ENCODE measurements around the gene LYZ. TPM values are rescaled to one million over a fixed set of nuclear protein-coding genes. Genes with fewer than 3 reads are reported as not detected.
"Not testable (repeated sequence)": the region's sequence is repeated elsewhere in the genome, so short reads cannot be mapped to it uniquely, and the experiment has no call there.

Gene LYZ
- not detected for polyA plus RNA-seq (2013, experiment 1 of 4)
- not detected for polyA plus RNA-seq (2013, experiment 2 of 4)
- not detected for polyA plus RNA-seq (2013, experiment 3 of 4)
- not detected for polyA plus RNA-seq (2013, experiment 4 of 4)

DNA sequence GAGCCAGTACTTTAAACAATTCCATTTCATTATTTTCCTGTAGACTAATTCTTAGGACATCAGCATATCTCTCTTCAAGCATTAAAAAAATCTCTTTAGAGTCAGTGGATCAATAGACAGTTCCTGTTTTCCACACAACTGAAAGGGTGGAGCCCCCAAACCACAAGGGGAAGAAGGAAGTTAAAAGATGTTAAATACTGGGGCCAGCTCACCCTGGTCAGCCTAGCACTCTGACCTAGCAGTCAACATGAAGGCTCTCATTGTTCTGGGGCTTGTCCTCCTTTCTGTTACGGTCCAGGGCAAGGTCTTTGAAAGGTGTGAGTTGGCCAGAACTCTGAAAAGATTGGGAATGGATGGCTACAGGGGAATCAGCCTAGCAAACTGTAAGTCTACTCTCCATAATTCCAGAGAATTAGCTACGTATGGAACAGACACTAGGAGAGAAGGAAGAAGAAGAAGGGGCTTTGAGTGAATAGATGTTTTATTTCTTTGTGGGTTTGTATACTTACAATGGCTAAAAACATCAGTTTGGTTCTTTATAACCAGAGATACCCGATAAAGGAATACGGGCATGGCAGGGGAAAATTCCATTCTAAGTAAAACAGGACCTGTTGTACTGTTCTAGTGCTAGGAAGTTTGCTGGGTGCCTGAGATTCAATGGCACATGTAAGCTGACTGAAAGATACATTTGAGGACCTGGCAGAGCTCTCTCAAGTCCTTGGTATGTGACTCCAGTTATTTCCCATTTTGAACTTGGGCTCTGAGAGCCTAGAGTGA is at the start of gene LYZ:
Gene LYZ, plus strand, starts transcription at position 220 of the 777 bp plus-strand sequence. Its CDS starts 28 bp downstream, at position 248.
- Histone ChIP-seq H3K36me3 (ENCODE audit: control insufficient read depth, insufficient read depth, low read length) (no peaks in the 10 kb centered on the region), H3K27me3 (ENCODE audit: control insufficient read depth, insufficient read depth, low read length, poor library complexity, severe bottlenecking) (no peaks in the 10 kb centered on the region), H3K27ac (ENCODE audit: insufficient read depth, low read depth, low read length, poor library complexity, severe bottlenecking) (no peak within 1 kb of the TSS), H3K4me3 (ENCODE audit: insufficient read depth, low read depth, low read length) (no peak within 1 kb of the TSS), H3K4me1 (ENCODE audit: control insufficient read depth, insufficient read depth, low read length) (no peaks in the 10 kb centered on the region), H3K9me3 (ENCODE audit: control insufficient read depth, low read length) (no peaks in the 10 kb centered on the region)
- 89 to 94% methylated on average over 4 of the region's 4 CpGs for WGBS, 2 experiments

DNA sequence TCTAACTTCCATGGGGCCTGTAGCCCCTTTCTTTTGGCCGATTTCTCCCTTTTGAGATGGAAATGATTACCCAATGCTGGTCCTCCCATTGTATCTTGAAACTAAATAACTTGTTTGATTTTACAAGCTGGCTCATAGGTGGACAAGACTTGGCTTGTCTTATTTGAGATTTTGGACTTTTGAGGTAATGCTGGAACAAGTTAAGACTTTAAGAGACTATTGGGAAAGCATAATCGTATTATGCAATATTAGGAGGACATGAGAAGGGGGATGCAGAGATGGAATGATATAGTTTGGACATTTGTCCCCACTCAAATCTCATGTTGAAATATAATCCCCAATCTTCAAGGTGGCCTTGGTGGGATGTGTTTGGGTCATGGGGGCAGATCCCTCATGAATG is 49.2 kb upstream of the LYZ start:
- 85 to 95% methylated on average over 2 of the region's 2 CpGs for WGBS, 2 experiments
- no peaks in the 10 kb centered on the region for H3K36me3 ChIP-seq (ENCODE audit: control insufficient read depth, insufficient read depth, low read length)
- H3K27me3 ChIP-seq (ENCODE audit: control insufficient read depth, insufficient read depth, low read length, poor library complexity, severe bottlenecking) = no peaks in the 10 kb centered on the region
- no peak overlapping the region for H3K27ac ChIP-seq (ENCODE audit: insufficient read depth, low read depth, low read length, poor library complexity, severe bottlenecking)
- no peaks in the 10 kb centered on the region for H3K9me3 ChIP-seq (ENCODE audit: control insufficient read depth, low read length)
- no peak overlapping the region for H3K4me3 ChIP-seq (ENCODE audit: insufficient read depth, low read depth, low read length)
- H3K4me1 ChIP-seq (ENCODE audit: control insufficient read depth, insufficient read depth, low read length) = no peaks in the 10 kb centered on the region

DNA sequence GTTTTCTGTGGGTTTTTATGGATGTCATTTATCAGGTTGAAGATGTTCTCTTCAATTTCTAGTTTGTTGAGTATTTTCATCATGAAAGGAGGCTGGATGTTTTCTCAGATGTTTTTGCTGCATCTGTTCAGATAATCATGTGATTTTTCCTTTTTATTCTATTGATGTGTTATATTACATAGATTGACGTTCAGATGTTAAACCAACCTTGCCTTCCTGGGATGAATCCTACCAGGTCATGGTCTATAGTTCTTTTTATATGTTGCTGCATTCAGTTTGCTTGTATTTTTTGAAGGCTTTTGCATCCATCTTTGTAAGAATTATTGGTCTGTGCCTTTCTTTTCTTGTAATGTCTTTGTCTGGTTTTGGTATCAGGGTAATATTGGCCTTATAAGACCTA is 43.9 kb upstream of the LYZ start:
- 95 to 100% methylated on average over 1 of the region's 1 CpG for WGBS, 2 experiments
- Histone ChIP-seq H3K4me3 (ENCODE audit: insufficient read depth, low read depth, low read length) (no peak overlapping the region), H3K36me3 (ENCODE audit: control insufficient read depth, insufficient read depth, low read length) (no peaks in the 10 kb centered on the region), H3K27ac (ENCODE audit: insufficient read depth, low read depth, low read length, poor library complexity, severe bottlenecking) (no peak overlapping the region), H3K27me3 (ENCODE audit: control insufficient read depth, insufficient read depth, low read length, poor library complexity, severe bottlenecking) (no peaks in the 10 kb centered on the region), H3K4me1 (ENCODE audit: control insufficient read depth, insufficient read depth, low read length) (no peaks in the 10 kb centered on the region), H3K9me3 (ENCODE audit: control insufficient read depth, low read length) (no peaks in the 10 kb centered on the region)

DNA sequence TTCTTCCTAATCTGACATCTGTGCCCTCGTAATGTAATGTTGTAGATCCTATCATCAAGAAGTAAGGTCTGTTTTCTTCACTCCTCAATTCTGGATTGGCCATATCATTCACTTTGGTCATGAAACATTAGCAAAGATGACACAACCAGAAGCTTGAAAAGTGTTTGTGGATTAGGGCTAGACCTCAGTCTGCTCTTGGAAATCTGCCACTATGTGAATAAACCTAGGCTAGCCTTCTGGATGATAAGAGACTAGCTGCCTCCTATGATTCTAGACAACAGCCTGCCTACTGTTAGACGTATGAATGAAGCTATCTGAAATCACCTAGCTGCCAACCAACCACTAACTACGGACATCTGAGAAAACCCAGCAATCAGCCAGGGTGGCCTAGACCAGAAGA is 38.7 kb upstream of the LYZ start:
- Histone ChIP-seq H3K27me3 (ENCODE audit: control insufficient read depth, insufficient read depth, low read length, poor library complexity, severe bottlenecking) (no peaks in the 10 kb centered on the region), H3K9me3 (ENCODE audit: control insufficient read depth, low read length) (no peaks in the 10 kb centered on the region), H3K27ac (ENCODE audit: insufficient read depth, low read depth, low read length, poor library complexity, severe bottlenecking) (no peak overlapping the region), H3K4me3 (ENCODE audit: insufficient read depth, low read depth, low read length) (no peak overlapping the region), H3K36me3 (ENCODE audit: control insufficient read depth, insufficient read depth, low read length) (no peaks in the 10 kb centered on the region), H3K4me1 (ENCODE audit: control insufficient read depth, insufficient read depth, low read length) (no peaks in the 10 kb centered on the region)
- WGBS, 2 experiments = 89 to 100% methylated on average over 2 to 3 of the region's 3 CpGs

DNA sequence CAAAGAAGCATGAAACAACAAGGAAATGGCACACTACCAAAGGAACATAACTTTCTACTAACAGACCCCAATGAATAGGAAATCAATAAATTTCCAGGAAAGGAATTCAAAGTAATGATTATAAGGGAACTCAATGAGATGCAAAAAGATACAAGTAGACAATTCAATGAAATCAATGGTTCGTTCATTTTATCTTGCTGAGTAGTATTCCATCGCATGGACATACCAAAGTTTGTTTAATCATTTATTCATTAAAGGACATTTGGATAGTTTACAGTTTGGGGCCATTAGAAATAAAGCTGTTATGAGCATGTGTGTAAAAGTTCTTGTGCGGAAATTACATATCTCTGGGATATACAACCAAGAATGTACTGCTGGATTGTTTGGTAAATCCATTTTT is 35.0 kb upstream of the LYZ start:
- Histone ChIP-seq H3K36me3 (ENCODE audit: control insufficient read depth, insufficient read depth, low read length) (no peaks in the 10 kb centered on the region), H3K9me3 (ENCODE audit: control insufficient read depth, low read length) (no peaks in the 10 kb centered on the region), H3K27ac (ENCODE audit: insufficient read depth, low read depth, low read length, poor library complexity, severe bottlenecking) (no peak overlapping the region), H3K4me3 (ENCODE audit: insufficient read depth, low read depth, low read length) (no peak overlapping the region), H3K27me3 (ENCODE audit: control insufficient read depth, insufficient read depth, low read length, poor library complexity, severe bottlenecking) (no peaks in the 10 kb centered on the region), H3K4me1 (ENCODE audit: control insufficient read depth, insufficient read depth, low read length) (no peaks in the 10 kb centered on the region)
- WGBS, 2 experiments = 95 to 97% methylated on average over 3 of the region's 3 CpGs

DNA sequence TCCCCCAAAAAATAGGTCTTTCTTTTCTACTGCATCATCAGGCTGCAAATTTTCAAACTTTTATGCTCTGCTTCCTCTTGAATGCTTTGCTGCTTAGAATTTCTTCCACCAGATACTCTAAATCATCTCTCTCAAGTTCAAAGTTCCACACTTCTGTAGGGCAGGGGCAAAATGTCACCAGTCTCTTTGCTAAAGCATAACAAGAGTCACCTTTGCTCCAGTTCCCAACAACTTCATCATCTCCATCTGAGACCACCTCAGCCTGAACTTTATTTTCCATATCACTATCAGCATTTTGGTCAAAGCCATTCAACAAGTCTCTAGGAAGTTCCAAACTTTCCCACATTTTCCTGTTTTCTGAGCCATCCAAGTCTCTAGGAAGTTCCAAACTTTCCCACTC is 31.4 kb upstream of the LYZ start:
- H3K4me1 ChIP-seq (ENCODE audit: control insufficient read depth, insufficient read depth, low read length); H3K36me3 ChIP-seq (ENCODE audit: control insufficient read depth, insufficient read depth, low read length); H3K27ac ChIP-seq (ENCODE audit: insufficient read depth, low read depth, low read length, poor library complexity, severe bottlenecking); H3K9me3 ChIP-seq (ENCODE audit: control insufficient read depth, low read length); H3K27me3 ChIP-seq (ENCODE audit: control insufficient read depth, insufficient read depth, low read length, poor library complexity, severe bottlenecking); H3K4me3 ChIP-seq (ENCODE audit: insufficient read depth, low read depth, low read length): not testable (repeated sequence)

DNA sequence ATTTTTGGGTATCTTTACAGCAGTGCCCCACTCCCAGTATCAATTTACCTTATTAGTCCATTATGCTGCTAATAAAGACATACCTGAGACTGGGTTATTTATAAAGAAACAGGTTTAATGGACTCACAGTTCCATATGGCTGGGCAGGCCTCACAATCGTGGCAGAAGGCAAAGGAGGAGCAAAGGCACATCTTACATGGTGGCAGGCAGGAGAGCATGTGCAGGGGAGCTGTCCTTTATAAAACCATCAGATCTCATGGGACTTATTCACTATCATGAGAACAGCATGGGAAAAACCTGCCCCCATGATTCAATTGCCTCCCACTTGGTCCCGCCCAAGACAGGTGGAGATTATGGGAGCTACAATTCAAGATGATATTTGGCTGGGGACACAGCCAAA is 30.9 kb upstream of the LYZ start:
- H3K4me1 ChIP-seq (ENCODE audit: control insufficient read depth, insufficient read depth, low read length); H3K4me3 ChIP-seq (ENCODE audit: insufficient read depth, low read depth, low read length); H3K9me3 ChIP-seq (ENCODE audit: control insufficient read depth, low read length); H3K27ac ChIP-seq (ENCODE audit: insufficient read depth, low read depth, low read length, poor library complexity, severe bottlenecking); H3K27me3 ChIP-seq (ENCODE audit: control insufficient read depth, insufficient read depth, low read length, poor library complexity, severe bottlenecking); H3K36me3 ChIP-seq (ENCODE audit: control insufficient read depth, insufficient read depth, low read length): not testable (repeated sequence)
- 88 to 96% methylated on average over 1 to 2 of the region's 2 CpGs for WGBS, 2 experiments

DNA sequence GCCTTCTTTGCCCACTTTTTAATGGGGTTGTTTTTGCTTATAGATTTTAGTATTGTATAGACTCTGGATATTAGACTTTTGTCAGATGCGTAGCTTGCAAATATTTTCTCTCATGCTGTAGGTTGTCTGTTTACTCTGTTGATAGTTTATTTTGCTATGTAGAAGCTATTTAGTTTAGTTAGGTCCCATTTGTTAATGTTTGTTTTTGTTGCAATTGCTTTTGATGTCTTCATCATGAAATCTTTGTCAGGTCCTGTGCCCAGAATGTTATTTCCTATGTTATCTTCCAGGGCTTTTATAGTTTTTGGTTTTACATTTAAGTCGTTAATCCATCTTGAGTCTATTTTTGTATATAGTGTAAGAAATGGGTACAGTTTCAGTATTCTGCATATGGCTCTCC is 30.0 kb upstream of the LYZ start:
- Histone ChIP-seq H3K27ac (ENCODE audit: insufficient read depth, low read depth, low read length, poor library complexity, severe bottlenecking) (no peak overlapping the region), H3K4me1 (ENCODE audit: control insufficient read depth, insufficient read depth, low read length) (no peaks in the 10 kb centered on the region), H3K9me3 (ENCODE audit: control insufficient read depth, low read length) (no peaks in the 10 kb centered on the region), H3K4me3 (ENCODE audit: insufficient read depth, low read depth, low read length) (no peak overlapping the region), H3K27me3 (ENCODE audit: control insufficient read depth, insufficient read depth, low read length, poor library complexity, severe bottlenecking) (no peaks in the 10 kb centered on the region), H3K36me3 (ENCODE audit: control insufficient read depth, insufficient read depth, low read length) (no peaks in the 10 kb centered on the region)
- 93 to 95% methylated on average over 2 of the region's 2 CpGs for WGBS, 2 experiments

DNA sequence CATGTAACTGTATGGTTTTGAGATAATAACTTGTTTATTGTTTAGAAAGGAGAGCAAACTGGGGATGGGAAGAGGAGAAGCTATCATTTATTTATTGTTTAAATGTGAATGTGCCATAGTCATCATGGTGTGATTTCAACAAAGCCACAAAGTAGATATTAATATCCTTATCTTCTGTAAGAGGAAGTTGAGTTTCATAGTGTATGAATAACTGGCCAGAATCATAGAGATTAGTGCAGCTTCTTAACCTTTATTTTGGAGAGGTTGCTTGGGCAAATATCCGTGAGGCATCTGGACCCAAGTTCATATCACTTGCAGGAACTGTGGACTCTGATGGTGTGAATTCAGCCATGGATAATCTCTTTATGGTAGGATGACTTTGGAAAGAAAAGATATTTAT is 26.8 kb upstream of the LYZ start:
- Histone ChIP-seq H3K27ac (ENCODE audit: insufficient read depth, low read depth, low read length, poor library complexity, severe bottlenecking) (no peak overlapping the region), H3K4me1 (ENCODE audit: control insufficient read depth, insufficient read depth, low read length) (no peaks in the 10 kb centered on the region), H3K27me3 (ENCODE audit: control insufficient read depth, insufficient read depth, low read length, poor library complexity, severe bottlenecking) (no peaks in the 10 kb centered on the region), H3K36me3 (ENCODE audit: control insufficient read depth, insufficient read depth, low read length) (no peaks in the 10 kb centered on the region), H3K4me3 (ENCODE audit: insufficient read depth, low read depth, low read length) (no peak overlapping the region), H3K9me3 (ENCODE audit: control insufficient read depth, low read length) (no peaks in the 10 kb centered on the region)
- 95 to 99% methylated on average over 1 of the region's 1 CpG for WGBS, 2 experiments

DNA sequence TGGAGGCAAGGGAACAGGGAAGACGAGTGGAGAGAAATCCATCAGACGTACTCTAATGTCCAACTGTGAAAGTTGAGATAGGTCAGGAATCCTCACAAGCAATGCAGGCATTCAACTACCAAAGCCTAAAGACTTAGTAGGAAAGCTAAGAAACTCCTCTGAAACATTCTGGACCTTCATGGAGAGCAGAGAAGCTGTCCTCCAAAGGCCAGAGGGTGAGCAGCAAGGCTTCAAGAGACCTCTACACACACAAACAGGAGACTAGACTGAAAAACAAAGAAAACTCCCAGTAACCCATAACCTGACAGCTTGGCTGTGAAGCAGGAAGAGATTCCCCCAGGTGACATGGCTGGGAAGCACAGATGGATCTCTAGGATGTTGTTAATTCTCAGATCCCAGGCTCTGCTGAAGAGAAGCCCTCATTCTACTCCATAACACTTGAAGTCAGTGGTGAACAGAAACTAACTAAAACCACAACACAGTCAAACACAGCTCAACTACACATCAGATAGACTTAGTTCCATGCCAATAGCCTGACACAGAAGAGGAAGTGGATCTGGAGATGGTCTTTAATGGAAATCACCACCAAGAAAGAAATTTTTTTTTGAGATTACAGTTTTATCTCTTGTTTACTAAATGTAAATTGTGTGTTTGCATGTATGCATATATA is 23.2 kb upstream of the LYZ start:
- Histone ChIP-seq H3K36me3 (ENCODE audit: control insufficient read depth, insufficient read depth, low read length) (no peaks in the 10 kb centered on the region), H3K27me3 (ENCODE audit: control insufficient read depth, insufficient read depth, low read length, poor library complexity, severe bottlenecking) (no peaks in the 10 kb centered on the region), H3K4me1 (ENCODE audit: control insufficient read depth, insufficient read depth, low read length) (no peaks in the 10 kb centered on the region), H3K4me3 (ENCODE audit: insufficient read depth, low read depth, low read length) (no peak overlapping the region), H3K27ac (ENCODE audit: insufficient read depth, low read depth, low read length, poor library complexity, severe bottlenecking) (no peak overlapping the region), H3K9me3 (ENCODE audit: control insufficient read depth, low read length) (no peaks in the 10 kb centered on the region)
- 84 to 94% methylated on average over 2 of the region's 2 CpGs for WGBS, 2 experiments

Measured in ectodermal cell (in vitro differentiated cells).